ENCODE data around the gene DIAPH3. TPM values are rescaled to one million over a fixed set of nuclear protein-coding genes. Genes with fewer than 3 reads are reported as not detected.

DIAPH3 gene, protein sequence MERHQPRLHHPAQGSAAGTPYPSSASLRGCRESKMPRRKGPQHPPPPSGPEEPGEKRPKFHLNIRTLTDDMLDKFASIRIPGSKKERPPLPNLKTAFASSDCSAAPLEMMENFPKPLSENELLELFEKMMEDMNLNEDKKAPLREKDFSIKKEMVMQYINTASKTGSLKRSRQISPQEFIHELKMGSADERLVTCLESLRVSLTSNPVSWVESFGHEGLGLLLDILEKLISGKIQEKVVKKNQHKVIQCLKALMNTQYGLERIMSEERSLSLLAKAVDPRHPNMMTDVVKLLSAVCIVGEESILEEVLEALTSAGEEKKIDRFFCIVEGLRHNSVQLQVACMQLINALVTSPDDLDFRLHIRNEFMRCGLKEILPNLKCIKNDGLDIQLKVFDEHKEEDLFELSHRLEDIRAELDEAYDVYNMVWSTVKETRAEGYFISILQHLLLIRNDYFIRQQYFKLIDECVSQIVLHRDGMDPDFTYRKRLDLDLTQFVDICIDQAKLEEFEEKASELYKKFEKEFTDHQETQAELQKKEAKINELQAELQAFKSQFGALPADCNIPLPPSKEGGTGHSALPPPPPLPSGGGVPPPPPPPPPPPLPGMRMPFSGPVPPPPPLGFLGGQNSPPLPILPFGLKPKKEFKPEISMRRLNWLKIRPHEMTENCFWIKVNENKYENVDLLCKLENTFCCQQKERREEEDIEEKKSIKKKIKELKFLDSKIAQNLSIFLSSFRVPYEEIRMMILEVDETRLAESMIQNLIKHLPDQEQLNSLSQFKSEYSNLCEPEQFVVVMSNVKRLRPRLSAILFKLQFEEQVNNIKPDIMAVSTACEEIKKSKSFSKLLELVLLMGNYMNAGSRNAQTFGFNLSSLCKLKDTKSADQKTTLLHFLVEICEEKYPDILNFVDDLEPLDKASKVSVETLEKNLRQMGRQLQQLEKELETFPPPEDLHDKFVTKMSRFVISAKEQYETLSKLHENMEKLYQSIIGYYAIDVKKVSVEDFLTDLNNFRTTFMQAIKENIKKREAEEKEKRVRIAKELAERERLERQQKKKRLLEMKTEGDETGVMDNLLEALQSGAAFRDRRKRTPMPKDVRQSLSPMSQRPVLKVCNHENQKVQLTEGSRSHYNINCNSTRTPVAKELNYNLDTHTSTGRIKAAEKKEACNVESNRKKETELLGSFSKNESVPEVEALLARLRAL
- 4.9 and 10.5 TPM in 2 replicates for total RNA-seq

DNA sequence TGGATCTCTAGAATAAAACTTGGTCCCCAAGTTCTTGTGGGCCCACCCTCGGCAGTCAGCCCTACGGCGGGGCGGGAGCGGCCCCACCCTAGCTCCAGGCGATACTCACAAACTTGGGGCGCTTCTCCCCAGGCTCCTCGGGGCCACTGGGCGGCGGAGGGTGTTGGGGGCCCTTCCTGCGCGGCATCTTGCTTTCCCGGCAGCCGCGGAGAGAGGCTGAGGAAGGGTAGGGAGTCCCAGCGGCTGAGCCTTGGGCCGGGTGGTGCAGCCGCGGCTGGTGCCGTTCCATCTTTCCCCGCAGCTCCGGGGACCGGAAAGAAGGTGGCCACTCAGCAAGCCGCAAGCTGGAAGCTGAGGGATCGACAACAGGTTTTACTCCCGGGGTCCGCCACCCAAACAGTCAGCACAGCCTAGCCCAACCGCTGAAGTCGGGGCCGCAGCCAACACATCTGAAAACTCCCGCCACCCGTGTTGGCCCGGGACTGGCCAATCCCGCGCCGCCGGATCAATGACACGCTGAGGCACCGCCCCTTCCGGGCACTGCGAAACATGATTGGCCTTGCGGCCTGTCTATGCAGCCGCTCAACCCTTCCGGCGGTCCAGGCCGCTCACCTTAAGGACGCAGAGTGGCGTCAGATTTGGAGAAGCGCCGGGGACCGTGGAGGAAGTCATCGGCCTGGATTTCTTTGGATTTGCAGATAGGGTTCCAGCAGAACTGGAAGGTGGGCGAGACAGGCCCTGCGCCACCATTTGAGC, at the start of gene DIAPH3:
DIAPH3 (minus strand) TSS at position 451 of the 756 bp plus-strand sequence; CDS start at position 289, 162 bp downstream.

Other genes starting within 250 kb of the DIAPH3 start
- gene TDRD3, start 233.3 kb upstream of the DIAPH3 start, total RNA-seq = 8.5 and 8.7 TPM in 2 replicates

All from cardiac atrium fibroblast (primary cell).